Stimulated activated CD4-positive, alpha-beta T cell treated with anti-CD3 and anti-CD28 coated beads, Interleukin-1b, Interleukin-23, amount 100 ng/mL, for 4 hours (primary cell): ENCODE results near the gene AKR1C4.
"Not testable (repeated sequence)": the region's sequence is repeated elsewhere in the genome, so short reads cannot be mapped to it uniquely, and the experiment has no call there.

Source experiments
- DNase-seq, 2 donors: peaks; one replicate each; pipeline ENCODE4 v3.0.0-alpha.2; 2020; ENCODE audit warnings: low read depth in 2 of 2

AKR1C4 gene

GRCh38 chr10:5196702-5197113, at the start of gene AKR1C4:
TSS of gene AKR1C4 (plus strand) at chr10:5196837. CDS start at chr10:5196868, 31 bp downstream.
- no peak for DNase-seq

- no peak for DNase-seq
Observed at GRCh38 chr10:5146920-5147254, 49.8 kb upstream of the AKR1C4 start.

GRCh38 chr10:5147255-5147980, 49.2 kb upstream of the AKR1C4 start:
- no peak for DNase-seq

GRCh38 chr10:5147981-5148677, 48.5 kb upstream of the AKR1C4 start:
- DNase-seq, result no peak

- DNase-seq, result no peak
Observed at GRCh38 chr10:5148678-5149032, 48.0 kb upstream of the AKR1C4 start.

GRCh38 chr10:5151076-5151475, 45.6 kb upstream of the AKR1C4 start:
- DNase-seq, result no peak

- DNase-seq, result no peak
Observed at GRCh38 chr10:5155951-5156350, 40.7 kb upstream of the AKR1C4 start.

GRCh38 chr10:5157501-5157900, 39.1 kb upstream of the AKR1C4 start:
- DNase-seq, result no peak

GRCh38 chr10:5159126-5159525, 37.5 kb upstream of the AKR1C4 start:
- DNase-seq, result no peak

GRCh38 chr10:5163487-5163886, 33.1 kb upstream of the AKR1C4 start:
- no peak for DNase-seq

- no peak for DNase-seq
Observed at GRCh38 chr10:5165738-5166137, 30.9 kb upstream of the AKR1C4 start.

- no peak for DNase-seq
Observed at GRCh38 chr10:5168897-5169420, 27.7 kb upstream of the AKR1C4 start.

GRCh38 chr10:5175581-5175980, 21.1 kb upstream of the AKR1C4 start:
- not testable (repeated sequence) for DNase-seq

GRCh38 chr10:5180503-5180902, 16.1 kb upstream of the AKR1C4 start:
- not testable (repeated sequence) for DNase-seq

- no peak for DNase-seq
Observed at GRCh38 chr10:5183923-5184322, 12.7 kb upstream of the AKR1C4 start.

- DNase-seq, result no peak
Observed at GRCh38 chr10:5184987-5185775, 11.5 kb upstream of the AKR1C4 start, which contains the start of gene AKR1C8. TSS of gene AKR1C8 (minus strand) at chr10:5185150. CDS start at chr10:5185104, 46 bp downstream.

GRCh38 chr10:5187867-5188266, 8.8 kb upstream of the AKR1C4 start:
- DNase-seq, result no peak

GRCh38 chr10:5188358-5188757, 8.3 kb upstream of the AKR1C4 start:
- no peak for DNase-seq

GRCh38 chr10:5194431-5194830, 2.2 kb upstream of the AKR1C4 start:
- no peak for DNase-seq

- no peak for DNase-seq
Observed at GRCh38 chr10:5195727-5196374, 786 bp upstream of the AKR1C4 start.

- no peak for DNase-seq
Observed at GRCh38 chr10:5198386-5198785, 1.7 kb downstream of the AKR1C4 start.

GRCh38 chr10:5199398-5199797, 2.8 kb downstream of the AKR1C4 start:
- no peak for DNase-seq
